Stimulated activated CD8-positive, alpha-beta memory T cell treated with anti-CD3 and anti-CD28 coated beads, Interleukin-12 subunit alpha, Interleukin-12 subunit beta, amount 100 ng/mL, for 24 hours (primary cell): ENCODE data around the gene PRSS56.

Experiments
- DNase-seq: peaks from one replicate; pipeline ENCODE4 v3.0.0-alpha.2; 2020; ENCODE audit errors: extremely low read depth

Gene PRSS56

GRCh38 chr2:232486558-232487384 is 33.4 kb upstream of the PRSS56 start:
- DNase-seq: no peak

GRCh38 chr2:232487385-232488096 is 32.6 kb upstream of the PRSS56 start, which contains the start of gene ECEL1:
ECEL1 (minus strand) TSS chr2:232487834; CDS start chr2:232486653, 1,181 bp downstream.
- no peak for DNase-seq

GRCh38 chr2:232488097-232488711 is 32.0 kb upstream of the PRSS56 start:
- no peak for DNase-seq

GRCh38 chr2:232488721-232489300 is 31.4 kb upstream of the PRSS56 start:
- DNase-seq: no peak

- DNase-seq: no peak
Observed at GRCh38 chr2:232489516-232490220, 30.5 kb upstream of the PRSS56 start.

- no peak for DNase-seq
Observed at GRCh38 chr2:232490221-232491138, 29.7 kb upstream of the PRSS56 start.

GRCh38 chr2:232491139-232491780 is 28.9 kb upstream of the PRSS56 start:
- DNase-seq: no peak

- DNase-seq: no peak
Observed at GRCh38 chr2:232492236-232492848, 27.8 kb upstream of the PRSS56 start.

- no peak for DNase-seq
Observed at GRCh38 chr2:232492963-232493700, 27.1 kb upstream of the PRSS56 start.

GRCh38 chr2:232493701-232494474 is 26.3 kb upstream of the PRSS56 start:
- no peak for DNase-seq

- DNase-seq: no peak
Observed at GRCh38 chr2:232494542-232494941, 25.6 kb upstream of the PRSS56 start.

- no peak for DNase-seq
Observed at GRCh38 chr2:232495292-232495691, 24.9 kb upstream of the PRSS56 start.

GRCh38 chr2:232496501-232497270 is 23.5 kb upstream of the PRSS56 start:
- no peak for DNase-seq

GRCh38 chr2:232497348-232497747 is 22.8 kb upstream of the PRSS56 start:
- DNase-seq: no peak

- DNase-seq: no peak
Observed at GRCh38 chr2:232498452-232498851, 21.7 kb upstream of the PRSS56 start.

GRCh38 chr2:232501331-232501771 is 18.8 kb upstream of the PRSS56 start:
- DNase-seq: no peak

GRCh38 chr2:232501794-232502390 is 18.3 kb upstream of the PRSS56 start:
- DNase-seq: no peak
